GM10248 (cell line): Measurements from ENCODE around the gene C14orf132.

Source experiments
- CTCF ChIA-PET: fragments of 300-600 bp; sonication (Branson Sonifier 250); formaldehyde crosslinking; extraction: SDS; loops from one replicate; lab custom pipeline; 2021; ENCODE audit warnings: antibody characterized with exemption; lab: Yijun Ruan, JAX
- POLR2A ChIA-PET: fragments of 350-650 bp; sonication (Branson Sonifier 250); formaldehyde crosslinking; extraction: SDS; loops from one replicate; lab custom pipeline; 2020; ENCODE audit warnings: antibody characterized with exemption; lab: Yijun Ruan, JAX
- DNase-seq: peaks from one replicate; pipeline ENCODE4 v3.0.0; 2012; ENCODE audit errors: extremely low spot score
- TF ChIP-seq, protein P1 (sequence below): IDR thresholded peaks from 2 replicates; pipeline ENCODE4 v1.5.1; 2012; ENCODE audit warnings: mild to moderate bottlenecking, low read depth; ENCODE audit errors: extremely low read depth, missing control alignments, control extremely low read depth

Gene C14orf132

DNA sequence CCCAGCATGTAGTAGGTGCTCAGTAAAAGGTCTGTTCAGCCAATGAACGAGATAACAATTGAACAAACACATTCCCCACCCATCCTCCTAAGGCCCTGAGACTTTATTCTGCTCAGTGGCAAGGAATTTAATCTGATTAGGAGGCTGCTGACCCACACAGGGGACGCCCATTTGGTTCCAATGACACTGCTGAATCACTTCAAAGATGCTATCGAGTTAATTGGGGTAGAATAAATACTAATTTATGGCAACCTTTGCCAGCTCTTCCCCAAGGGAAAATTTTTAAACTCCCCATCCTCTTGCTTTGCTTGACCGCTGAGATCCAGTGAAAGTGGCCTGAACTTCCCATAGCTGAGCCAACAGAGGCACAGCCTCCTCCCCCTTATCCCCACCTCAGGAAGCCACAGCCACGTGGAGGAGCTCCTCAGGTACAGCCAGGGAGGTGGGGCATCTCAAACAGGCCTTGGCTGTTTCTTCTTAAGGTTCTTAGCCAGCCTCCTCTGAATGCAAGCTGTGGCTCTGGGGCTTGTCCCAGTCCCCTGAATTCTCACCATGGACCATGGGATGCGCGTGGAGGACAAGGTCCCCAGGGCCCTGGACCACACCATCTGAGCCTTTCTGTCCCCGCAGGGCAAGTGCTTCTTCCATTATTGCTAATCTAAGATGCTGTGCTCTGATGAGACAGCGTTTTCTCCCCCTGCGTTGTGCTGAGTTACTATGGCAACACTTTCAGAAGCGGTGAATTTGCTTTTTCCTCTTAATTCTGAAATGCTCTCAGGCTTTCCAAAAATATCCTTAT, 26.7 kb downstream of the C14orf132 start:
- TF ChIP-seq, protein P1, sequence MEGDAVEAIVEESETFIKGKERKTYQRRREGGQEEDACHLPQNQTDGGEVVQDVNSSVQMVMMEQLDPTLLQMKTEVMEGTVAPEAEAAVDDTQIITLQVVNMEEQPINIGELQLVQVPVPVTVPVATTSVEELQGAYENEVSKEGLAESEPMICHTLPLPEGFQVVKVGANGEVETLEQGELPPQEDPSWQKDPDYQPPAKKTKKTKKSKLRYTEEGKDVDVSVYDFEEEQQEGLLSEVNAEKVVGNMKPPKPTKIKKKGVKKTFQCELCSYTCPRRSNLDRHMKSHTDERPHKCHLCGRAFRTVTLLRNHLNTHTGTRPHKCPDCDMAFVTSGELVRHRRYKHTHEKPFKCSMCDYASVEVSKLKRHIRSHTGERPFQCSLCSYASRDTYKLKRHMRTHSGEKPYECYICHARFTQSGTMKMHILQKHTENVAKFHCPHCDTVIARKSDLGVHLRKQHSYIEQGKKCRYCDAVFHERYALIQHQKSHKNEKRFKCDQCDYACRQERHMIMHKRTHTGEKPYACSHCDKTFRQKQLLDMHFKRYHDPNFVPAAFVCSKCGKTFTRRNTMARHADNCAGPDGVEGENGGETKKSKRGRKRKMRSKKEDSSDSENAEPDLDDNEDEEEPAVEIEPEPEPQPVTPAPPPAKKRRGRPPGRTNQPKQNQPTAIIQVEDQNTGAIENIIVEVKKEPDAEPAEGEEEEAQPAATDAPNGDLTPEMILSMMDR = no peak
- CTCF ChIA-PET = interaction anchor here (1.8 kb wide), 1 partner anchor 210 kb away, joined by 5 read pairs; no protein-coding TSS in a partner anchor
- POLR2A ChIA-PET = no interaction called here
- no peak for DNase-seq

DNA sequence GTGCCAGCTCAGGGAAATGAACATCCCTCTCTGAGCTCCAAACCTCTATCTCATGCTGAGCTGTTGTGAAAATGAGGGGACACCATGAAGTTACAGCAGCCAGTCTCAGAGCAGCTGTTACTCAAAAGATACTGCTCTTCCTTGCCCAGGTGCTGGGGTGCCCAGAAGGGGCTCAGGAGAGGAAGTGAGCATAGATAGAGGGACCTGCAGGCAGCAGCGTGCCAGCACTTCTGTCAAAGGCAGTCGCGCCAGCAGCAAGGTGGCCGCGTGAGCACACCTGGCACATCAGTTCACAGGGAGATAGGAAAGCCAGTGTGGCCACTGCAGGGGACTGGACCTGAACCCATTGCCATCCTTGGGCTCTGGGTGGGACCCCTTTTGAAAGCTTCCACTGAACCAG, 27.8 kb downstream of the C14orf132 start:
- DNase-seq = no peak
- TF ChIP-seq, protein P1 = no peak
- POLR2A ChIA-PET = no interaction called here
- CTCF ChIA-PET = interaction anchor here (1.4 to 1.9 kb wide), 3 partner anchors 11 to 209 kb away, joined by 3 to 6 read pairs (median 5); no protein-coding TSS in a partner anchor

DNA sequence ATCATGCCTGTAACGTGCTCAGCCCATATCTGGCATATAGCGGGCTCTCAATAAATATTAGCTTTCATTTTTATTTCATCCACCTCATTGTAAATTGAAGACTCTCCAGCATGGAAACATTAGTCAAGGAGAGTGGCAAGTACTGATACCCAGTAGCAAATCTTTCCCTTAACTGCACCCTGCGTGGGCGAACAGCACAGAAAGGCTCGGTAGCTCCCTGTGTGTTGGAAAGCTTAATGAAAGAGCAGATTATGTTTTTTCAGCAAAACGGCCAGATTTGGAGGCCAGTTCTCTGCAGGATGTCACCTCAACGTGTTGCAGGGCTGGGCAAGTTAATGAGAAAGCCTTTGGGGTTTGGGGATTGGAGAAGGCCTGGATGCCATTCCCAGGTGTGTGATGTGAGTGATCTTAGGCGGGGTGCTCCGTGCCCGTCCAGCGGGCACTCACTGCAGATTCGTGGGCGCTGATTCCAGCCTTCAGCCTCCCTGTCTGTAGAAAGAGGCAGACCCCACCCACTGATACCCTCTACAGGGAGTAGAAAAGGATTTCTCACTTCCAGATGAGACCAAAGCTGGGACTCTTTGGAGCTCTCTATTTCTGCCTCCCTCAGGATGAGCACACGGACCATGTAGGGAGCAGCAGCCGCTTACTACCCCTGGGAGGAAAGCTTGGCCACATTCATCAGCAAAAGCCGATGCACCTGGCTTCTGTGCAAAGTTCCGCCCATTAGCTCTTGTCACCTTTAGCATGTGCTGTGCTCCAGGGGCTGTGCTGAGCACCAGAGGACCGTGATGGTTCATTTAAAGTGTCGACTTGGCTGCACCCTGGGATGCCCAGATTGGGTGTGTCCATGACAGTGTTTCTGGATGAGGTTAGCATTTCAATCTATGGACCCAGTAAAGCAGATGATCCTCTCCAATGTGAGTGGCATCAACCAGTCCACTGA, 29.1 kb downstream of the C14orf132 start:
- CTCF ChIA-PET = interaction anchor here (0.8 to 1.9 kb wide), 4 partner anchors 10 to 207 kb away, joined by 3 to 6 read pairs (median 3); no protein-coding TSS in a partner anchor
- TF ChIP-seq, protein P1 = no peak
- no peak for DNase-seq
- POLR2A ChIA-PET = no interaction called here

DNA sequence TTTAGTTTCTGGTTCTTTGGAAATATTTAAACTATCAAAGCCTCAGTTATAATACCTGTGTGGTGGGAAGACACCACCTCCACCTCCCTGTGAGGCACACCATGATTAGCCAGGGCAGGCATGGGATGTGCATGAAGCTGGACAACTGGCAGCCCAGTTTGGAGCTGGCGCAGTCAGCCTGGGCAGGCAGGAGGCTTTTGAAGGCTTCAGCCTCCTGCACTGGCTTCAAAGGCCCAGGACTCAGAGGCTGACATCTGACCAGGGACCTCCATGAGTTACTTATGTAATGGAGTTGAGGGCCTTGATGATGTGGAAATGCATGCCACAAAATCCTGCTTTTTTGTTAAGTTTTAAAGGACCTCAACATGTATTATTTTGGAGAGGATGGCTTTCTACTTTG, 30.3 kb downstream of the C14orf132 start:
- TF ChIP-seq, protein P1 = no peak
- no peak for DNase-seq
- CTCF ChIA-PET = no interaction called here
- POLR2A ChIA-PET = no interaction called here

DNA sequence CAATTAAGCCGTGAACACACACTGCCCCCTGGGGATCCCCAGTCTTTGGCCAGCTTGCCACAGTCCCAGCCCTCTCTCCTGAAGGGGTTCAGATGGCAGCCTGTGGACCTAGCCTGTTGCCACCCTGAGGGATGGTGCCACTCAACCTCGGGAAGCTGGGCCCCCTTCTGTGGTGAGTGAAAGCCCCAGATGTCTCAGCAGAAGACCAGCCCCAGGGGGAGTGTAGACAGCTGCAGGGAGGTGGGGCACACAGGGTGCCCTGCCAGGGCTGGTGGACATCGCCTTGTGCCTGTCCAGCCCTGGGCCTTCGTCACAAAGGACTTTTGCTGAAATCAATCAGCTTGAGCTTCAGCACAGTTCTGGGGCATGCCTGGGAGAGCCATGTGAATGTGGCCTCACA, 32.4 kb downstream of the C14orf132 start:
- TF ChIP-seq, protein P1 = no peak
- no peak for DNase-seq
- CTCF ChIA-PET = interaction anchor here (0.9 kb wide), 1 partner anchor 11 kb away, joined by 3 read pairs; no protein-coding TSS in a partner anchor
- POLR2A ChIA-PET = no interaction called here

DNA sequence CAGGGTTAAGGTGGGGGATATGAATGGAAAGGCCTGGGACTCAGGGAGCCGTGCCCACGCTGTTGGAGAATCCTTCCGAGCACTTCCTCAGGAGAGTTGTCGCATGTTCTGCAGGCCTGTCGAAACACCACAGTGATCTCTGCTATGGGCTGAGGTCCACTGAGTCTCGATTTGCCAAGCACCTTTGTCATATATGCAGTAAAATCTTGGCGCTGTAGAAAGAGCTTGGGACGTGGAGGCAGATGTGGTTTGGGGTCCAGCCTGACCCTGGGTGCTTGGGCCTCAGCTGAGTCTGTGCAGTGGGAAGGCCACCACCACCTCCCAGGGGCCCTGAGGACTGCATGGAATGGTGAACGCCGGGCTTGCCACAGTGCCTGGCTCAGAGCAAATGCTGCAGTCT, 32.9 kb downstream of the C14orf132 start:
- ChIA-PET POLR2A (no interaction called here), CTCF (interaction anchor here (0.9 to 1.2 kb wide), 2 partner anchors 11 to 12 kb away, joined by 3 read pairs; no protein-coding TSS in a partner anchor)
- DNase-seq = no peak
- TF ChIP-seq, protein P1 = no peak
